AG10803 (cell line): ENCODE results near the gene LSP1.

Experiments
- DNase-seq: peaks from one replicate; pipeline ENCODE4 v3.0.0; 2010; ENCODE audit warnings: low read depth
- H3K4me3 ChIP-seq: 2 replicates; pipeline ENCODE4 v1.5.1; 2011; ENCODE audit warnings: mild to moderate bottlenecking, low read length, control low read depth
- CTCF ChIP-seq: conservative IDR thresholded peaks from 2 replicates; pipeline ENCODE4 v1.5.1; 2011; ENCODE audit warnings: mild to moderate bottlenecking, low read length, control low read depth, inconsistent platforms

Gene LSP1

GRCh38 chr11:1896923-1897322 is 44.0 kb downstream of the LSP1 start:
- H3K4me3 ChIP-seq, result no peak overlapping the region
- no peak for DNase-seq
- no peak for TF ChIP-seq CTCF

- no peak for DNase-seq
- no peak overlapping the region for H3K4me3 ChIP-seq
- no peak for TF ChIP-seq CTCF
Observed at GRCh38 chr11:1899090-1899489, 46.2 kb downstream of the LSP1 start.

GRCh38 chr11:1899686-1900085 is 46.8 kb downstream of the LSP1 start:
- H3K4me3 ChIP-seq, result no peak overlapping the region
- no peak for DNase-seq
- no peak for TF ChIP-seq CTCF

GRCh38 chr11:1906181-1906580 is 53.3 kb downstream of the LSP1 start:
- no peak for TF ChIP-seq CTCF
- no peak overlapping the region for H3K4me3 ChIP-seq
- DNase-seq, result no peak

GRCh38 chr11:1906611-1907423 is 53.9 kb downstream of the LSP1 start:
- TF ChIP-seq CTCF, result no peak
- DNase-seq, result no peak
- no peak overlapping the region for H3K4me3 ChIP-seq

GRCh38 chr11:1908618-1909017 is 55.7 kb downstream of the LSP1 start:
- H3K4me3 ChIP-seq, result no peak overlapping the region
- no peak for TF ChIP-seq CTCF
- no peak for DNase-seq

GRCh38 chr11:1909524-1909923 is 56.6 kb downstream of the LSP1 start:
- DNase-seq, result no peak
- TF ChIP-seq CTCF, result no peak
- no peak overlapping the region for H3K4me3 ChIP-seq
